ENCODE data around the gene PLXDC2.

PLXDC2 gene

GRCh38 chr10:19946245-19946644 is 130.0 kb downstream of the PLXDC2 start:
- no peak for DNase-seq

GRCh38 chr10:19946791-19947190 is 130.6 kb downstream of the PLXDC2 start:
- DNase-seq, result no peak

GRCh38 chr10:19947215-19947614 is 131.0 kb downstream of the PLXDC2 start:
- no peak for DNase-seq

- DNase-seq, result no peak
Measured at GRCh38 chr10:19947656-19948055, 131.4 kb downstream of the PLXDC2 start.

DNA sequence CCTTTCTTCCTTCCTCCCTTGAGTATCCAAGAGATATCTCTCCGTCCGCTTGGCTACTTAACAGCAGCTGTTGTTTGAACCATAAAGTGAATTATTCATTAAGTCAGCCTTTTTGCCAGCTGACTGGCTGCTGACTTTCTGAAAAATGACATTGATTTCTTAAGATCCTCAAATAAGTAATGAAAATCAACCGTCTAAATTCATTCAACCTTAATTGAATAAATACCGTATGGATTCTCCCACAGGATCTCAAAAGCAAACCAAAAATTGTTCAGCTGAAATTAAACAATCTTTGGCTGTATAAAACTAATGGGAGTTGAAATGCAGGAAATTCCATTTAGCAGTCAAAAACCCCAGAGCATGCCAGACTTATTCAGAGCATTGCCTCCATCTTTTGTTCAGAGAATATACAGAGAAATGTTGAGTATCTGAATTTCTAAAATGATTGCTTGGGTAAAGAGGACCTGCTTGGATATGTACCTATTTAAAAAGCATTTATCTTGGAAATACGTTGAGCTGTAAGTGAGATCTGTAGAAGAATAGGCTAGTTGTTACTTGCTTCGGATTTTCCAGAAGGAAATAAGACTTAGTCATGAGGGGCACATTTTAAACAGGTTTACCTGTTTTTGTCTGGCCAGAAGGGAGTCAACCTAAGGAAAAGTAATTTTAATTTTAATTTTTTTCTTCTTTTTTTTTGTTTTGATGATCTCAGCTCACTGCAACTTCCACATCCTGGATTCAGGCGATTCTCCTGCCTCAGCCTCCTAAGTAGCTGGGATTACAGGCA is 136.2 kb downstream of the PLXDC2 start:
- no peak for DNase-seq

DNA sequence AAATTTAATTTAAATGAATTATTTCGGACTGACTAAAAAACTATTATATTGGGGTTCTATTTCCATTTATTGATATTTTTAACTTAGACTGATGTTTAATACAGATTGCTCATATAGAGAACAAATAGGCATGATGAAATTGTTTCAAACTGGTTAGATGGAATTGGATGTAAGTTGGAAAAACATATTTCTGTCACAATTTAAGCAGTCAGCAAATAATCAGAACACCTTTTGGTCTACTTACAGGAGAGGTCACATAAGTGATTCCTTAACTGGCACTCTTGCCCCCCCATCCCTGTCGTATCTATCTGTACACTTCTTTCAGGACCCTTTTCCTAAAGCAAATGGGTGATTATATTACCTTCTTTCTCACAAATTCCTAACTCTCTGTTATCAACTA is 138.4 kb downstream of the PLXDC2 start:
- DNase-seq, result no peak

DNA sequence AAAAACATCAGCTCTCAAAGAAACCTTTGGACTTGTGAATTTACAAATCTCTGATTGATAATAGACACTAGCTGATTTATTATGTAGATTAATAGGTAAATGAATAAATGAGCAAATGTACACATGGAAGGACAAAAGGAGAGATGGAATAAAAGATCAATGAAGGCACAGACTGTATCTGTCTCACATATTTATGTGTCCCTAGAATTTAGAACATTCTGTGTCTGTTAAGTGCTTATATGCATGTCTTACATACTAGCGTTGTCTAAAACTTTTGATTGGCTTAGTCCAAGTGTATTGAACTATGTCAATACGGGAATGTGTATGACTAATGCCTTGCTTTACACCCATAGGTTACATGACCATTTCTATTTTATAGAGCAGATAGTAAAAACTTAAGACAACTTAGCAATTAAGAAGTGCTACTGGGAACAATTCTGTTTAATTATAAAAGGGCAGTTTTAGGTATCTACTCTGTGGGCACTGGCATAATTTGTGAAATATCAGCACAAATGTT is 140.3 kb downstream of the PLXDC2 start:
- no peak for DNase-seq

GRCh38 chr10:19958787-19959186 is 142.6 kb downstream of the PLXDC2 start:
- DNase-seq, result no peak

DNA sequence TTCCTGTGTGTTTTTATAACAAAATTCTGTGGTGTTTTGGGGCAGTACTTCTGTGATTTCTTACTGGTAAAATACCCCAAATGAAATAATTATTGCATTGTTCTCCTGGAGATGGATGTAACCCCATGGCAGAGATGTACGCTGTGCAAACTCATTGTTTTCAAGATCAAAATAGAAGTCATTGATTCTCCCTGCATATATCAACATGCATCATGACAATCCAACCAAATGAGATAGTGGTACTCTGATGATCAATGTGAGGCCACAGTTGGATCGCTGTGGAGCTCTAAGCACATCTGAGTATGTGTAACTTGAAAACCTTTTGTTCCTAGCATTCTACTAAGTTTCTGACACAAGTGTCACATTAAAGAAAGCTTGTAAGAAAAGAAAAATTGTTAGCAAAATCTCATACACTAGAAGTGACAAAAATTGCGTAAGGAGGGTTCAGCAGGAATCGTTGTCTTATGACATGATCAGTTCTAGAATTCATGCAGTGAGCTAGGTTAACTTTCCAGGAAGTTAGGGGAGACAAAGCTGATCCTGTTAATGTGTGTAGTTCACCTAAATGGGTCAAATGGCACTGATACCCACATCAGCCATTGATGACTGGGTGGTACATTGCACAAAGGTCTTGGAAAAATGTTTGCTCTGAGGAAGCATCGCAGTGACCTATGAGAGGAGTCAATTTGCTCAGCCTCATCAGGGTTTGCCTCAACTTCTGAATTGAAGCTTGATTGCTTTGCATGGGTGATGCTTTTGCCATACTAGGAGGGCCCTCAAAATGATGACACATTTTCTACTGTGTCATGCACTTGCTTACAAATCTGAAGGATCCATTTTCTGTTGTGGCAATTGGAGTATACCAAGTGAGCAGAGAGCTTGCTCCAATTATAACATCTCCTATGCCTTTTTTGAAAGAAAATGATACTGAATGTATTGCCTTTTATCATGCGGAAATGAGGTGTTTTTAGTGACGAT is 145.1 kb downstream of the PLXDC2 start:
- no peak for DNase-seq

- DNase-seq, result no peak
Measured at GRCh38 chr10:19964625-19965024, 148.4 kb downstream of the PLXDC2 start.

- DNase-seq, result no peak
Measured at GRCh38 chr10:19966751-19967150, 150.5 kb downstream of the PLXDC2 start.

- DNase-seq, result no peak
Measured at GRCh38 chr10:19967981-19968380, 151.7 kb downstream of the PLXDC2 start.

GRCh38 chr10:19968745-19969144 is 152.5 kb downstream of the PLXDC2 start:
- no peak for DNase-seq

DNA sequence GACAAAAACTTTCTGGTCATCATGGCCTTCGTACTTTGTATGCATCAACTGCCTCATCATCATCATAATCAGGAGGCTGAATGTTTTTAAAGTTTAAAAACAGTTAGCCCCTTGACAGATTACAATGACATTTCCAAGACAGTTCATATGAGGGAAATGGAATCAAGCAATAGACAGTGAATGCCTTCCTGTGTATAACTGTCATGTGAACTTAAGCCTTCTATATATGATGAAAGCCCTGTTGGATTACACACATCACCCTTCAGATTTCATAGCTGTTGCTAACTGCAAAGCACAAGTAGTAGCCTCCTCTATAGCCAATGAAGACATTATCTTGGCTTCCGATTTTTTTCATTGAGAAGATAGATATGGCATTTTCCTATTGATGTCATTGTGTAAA is 154.0 kb downstream of the PLXDC2 start:
- DNase-seq, result no peak

DNA sequence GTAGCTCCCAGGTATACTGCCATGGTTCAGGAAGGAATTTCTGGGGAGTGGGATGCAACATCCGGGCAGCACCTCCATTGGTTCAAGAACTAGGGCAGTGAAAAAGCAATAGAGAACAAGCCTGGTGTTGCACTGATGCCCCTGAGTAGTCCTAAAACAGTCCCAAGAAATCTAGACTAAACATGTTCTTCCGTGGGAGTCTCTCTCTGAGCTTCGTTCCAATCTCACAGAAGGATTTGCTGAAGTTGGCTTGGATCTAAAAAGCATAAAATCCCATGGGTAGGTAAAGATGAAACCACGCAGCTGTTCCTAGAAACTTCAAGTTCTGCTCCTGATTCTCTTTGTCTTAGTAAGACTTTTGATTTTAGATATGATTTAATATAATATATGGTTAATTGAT is 154.5 kb downstream of the PLXDC2 start:
- DNase-seq, result no peak

DNA sequence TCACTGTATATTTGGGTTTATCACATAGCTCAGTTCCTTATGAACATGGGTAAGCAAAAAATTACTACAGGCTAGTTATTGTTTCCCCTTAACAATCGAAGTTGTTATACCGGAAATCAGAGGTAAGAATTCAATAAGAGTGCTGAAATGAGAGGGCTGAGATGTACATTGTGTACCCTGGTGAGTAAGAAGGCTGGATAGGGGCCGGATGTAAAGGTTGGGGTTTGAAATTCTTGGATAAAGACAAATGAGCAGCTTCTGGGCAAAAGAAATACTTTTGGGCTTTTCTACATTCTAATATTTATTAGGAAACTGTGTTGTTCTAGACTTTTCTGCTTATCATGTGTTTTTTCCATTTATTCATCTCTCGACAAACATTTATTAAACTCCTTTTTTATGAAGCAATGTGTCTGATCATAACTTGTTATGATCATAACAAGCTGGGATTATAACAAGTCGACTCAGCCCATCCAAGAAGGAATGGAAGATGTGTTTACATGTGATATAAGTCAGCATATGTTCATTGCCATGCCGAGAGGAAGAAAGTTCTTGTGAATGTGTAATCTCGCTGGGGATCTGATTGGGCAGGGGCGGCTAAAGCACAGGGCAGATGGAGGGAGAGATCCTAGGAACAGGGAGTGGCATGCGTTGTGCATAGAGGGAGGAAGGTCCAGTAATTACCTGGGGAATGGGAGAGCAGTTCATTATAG is 155.3 kb downstream of the PLXDC2 start:
- DNase-seq, result no peak

DNA sequence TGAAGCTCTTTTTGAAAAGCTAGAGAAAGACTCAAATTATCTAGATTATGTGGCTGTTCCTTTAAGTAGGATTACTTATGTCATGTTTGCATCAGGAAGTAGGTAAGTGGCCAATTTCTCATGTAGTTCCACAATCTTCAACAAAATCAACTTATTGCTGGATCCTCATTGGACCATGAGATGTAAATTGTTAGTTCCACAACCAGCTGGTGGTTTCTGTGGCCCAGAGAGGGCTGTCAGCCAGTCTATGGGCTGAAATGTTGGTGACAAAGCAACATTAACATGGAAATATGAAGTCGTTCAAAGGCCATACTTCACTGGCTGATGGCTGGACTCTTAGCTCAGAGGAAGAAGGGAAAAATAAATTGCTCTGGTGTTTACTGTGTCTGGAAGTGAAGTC is 157.9 kb downstream of the PLXDC2 start:
- no peak for DNase-seq

- DNase-seq, result no peak
Measured at GRCh38 chr10:19974554-19974953, 158.3 kb downstream of the PLXDC2 start.

- no peak for DNase-seq
Measured at GRCh38 chr10:19977097-19977521, 160.9 kb downstream of the PLXDC2 start.

DNA sequence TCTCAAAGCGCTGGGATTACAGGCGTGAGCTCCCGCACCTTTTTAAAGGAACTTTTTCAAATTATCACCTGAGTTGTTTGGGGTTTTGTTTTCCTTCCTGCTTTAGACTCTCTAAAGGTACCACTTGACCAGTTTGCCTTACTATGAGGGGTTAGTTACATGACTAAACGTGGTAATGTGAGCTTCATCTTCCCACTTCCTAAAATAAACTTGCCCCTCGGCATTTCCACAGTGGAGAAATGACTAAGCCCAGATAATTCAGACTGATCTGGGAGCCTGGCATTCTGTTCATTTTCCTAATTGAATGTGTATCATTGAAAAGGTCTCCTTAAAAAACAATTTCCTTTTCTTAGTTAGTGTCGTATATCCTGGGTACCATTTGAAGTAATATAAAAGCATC is 163.4 kb downstream of the PLXDC2 start:
- DNase-seq, result no peak

GRCh38 chr10:19983880-19984565 is 167.8 kb downstream of the PLXDC2 start:
- no peak for DNase-seq

DNA sequence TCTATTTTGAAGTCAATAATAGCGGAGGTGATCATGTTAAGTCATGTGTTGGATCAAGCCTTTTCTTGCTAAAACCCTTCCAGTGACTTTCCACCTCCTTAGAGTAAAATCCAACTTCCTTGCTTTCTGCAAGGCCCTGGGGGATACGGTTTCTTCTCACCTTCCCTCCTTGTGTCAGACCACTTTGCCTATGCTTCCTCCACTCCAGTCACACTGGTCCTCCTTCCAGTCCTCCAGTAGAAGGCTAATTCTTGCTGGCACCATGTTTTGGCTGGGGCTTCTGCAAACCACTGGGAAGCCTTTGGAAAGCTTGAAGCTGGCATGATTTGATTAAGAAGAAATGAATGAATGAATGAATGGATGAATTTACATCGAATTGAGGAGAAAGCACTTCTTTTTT is 169.5 kb downstream of the PLXDC2 start:
- DNase-seq, result no peak
